GM19035 (cell line): ENCODE results near the gene ENPP4.
"Not testable (repeated sequence)": the region's sequence is repeated elsewhere in the genome, so short reads cannot be mapped to it uniquely, and the experiment has no call there.

Source experiments
- ATAC-seq: cut with Tn5 transposase; IDR thresholded peaks from one replicate; pipeline ENCODE4 v1.9.1; 2021; ENCODE audit not compliant: unreplicated experiment

The ENPP4 gene, protein sequence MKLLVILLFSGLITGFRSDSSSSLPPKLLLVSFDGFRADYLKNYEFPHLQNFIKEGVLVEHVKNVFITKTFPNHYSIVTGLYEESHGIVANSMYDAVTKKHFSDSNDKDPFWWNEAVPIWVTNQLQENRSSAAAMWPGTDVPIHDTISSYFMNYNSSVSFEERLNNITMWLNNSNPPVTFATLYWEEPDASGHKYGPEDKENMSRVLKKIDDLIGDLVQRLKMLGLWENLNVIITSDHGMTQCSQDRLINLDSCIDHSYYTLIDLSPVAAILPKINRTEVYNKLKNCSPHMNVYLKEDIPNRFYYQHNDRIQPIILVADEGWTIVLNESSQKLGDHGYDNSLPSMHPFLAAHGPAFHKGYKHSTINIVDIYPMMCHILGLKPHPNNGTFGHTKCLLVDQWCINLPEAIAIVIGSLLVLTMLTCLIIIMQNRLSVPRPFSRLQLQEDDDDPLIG

DNA sequence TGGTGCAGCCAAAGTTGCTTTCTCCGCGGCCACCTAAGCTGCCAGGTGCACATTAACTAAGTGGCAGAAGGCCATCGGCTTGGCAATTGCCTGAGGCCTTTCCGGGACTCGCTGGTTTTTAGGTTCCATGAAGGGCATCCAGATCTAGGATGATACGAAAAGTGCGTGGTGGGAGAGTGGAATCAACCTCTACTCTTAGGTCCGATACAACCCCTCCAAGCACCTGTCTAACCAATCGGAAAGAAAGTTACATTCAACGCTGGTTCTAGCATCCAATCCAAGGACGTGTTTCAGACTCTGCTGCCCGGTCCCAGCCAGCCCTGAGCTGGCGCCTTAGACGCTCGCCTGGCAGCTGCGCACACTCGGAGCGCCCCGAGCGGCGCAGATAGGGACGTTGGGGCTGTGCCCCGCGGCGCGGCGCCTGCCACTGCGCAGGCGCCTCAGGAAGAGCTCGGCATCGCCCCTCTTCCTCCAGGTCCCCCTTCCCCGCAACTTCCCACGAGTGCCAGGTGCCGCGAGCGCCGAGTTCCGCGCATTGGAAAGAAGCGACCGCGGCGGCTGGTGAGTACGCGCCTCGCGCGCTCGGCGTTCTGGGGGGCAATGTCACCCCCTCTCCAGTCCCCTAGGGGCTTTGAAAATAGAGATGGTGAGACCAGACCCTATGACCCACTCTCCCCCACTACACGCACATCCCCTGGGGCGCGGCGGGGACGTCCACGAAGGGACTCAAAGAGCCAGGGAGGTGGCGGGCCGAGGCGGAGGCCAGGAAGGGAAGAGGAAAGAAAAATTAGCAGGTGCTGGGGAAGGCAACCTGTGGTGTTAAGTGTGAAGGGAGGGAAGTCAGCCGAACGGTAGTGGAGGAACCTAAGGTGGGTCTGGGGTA, at the start of gene ENPP4:
Gene ENPP4, plus strand, starts transcription at position 361 of the 883 bp plus-strand sequence. CDS start 9,595 bp downstream, outside the sequence.
- peak; percentile 96 for ATAC-seq

DNA sequence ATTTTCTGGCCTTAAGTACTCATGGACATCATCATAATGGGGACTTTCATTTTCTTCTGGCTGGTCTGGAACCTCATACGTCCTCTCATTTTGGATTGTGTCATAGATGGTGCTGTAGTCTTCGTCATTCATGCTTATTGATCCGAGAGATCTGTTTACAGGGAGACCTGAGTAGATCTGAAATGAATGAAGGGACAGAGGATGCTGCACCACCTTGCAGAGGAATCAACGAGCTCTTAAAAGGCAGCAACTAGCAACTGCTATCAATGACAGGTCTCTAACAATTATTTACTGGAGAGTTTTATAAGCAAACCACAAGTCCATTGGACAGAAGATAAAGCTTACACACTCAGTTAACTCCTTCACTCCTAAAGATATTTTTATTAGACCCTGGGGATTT, 49.7 kb upstream of the ENPP4 start:
- ATAC-seq, result no peak

- not testable (repeated sequence) for ATAC-seq
Measured at GRCh38 chr6:46085688-46086087, 44.1 kb upstream of the ENPP4 start.

DNA sequence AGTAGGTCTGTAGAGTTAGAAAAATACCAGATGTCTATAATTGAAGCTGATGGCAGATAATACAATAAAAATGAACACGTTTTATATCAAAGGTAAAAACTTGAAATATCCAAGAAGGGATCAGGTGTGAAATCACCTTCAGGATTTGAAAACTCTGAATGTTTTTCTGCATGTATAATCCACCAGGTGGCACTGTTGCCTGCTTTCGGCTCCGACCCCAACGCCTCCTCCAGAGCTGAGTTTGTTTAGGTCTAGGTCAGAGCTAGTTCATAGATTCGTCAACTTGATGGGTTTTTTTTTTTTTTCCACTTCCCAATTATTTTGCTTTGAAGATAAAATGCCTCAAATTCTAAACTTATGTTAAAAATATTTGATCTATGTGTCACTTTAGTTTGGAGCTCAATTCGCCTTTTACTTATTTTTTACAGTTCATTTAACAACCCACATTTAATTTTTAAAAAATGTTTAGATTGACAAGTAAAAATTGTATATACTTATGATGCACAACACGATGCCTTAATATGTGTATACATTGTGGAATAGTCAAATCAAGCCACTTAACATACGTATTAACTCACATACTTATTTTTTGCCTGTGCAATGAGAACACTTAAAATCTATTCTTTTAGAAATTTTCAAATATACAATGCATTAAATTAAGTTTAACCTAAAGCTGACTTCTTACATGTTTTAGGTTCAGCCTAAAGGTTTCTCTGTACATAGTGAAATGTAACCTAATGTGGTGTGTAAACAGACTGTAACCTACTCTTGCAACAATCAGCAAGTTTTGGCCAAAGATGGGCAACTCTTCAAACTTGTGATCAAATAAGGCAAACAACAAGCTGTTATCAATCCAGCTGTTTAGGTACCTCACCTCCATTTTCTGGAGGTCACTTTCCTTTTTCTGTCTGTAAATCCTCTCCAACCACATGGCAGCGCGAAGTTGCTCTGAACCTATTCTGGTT, 39.4 kb upstream of the ENPP4 start:
- peak; percentile 64 for ATAC-seq

GRCh38 chr6:46091080-46091478, 38.7 kb upstream of the ENPP4 start:
- ATAC-seq, result no peak

DNA sequence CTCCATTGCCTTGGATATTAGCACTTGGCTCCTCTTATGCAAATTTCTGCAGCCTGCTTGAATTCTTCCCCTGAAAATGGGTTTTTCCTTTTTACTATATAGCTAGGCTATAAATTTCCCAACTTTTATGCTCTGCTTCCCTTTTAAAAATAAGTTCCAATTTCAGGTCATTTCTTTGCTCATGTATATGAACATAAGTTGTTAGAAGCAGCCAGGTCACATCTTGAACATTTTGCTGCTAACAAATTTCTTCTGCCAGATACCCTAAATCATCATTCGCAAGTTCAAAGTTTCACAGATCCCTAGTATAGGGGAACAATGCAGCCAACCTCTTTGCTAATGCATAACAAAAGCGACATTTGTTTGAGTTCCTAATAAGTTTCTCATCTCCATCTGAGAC, 34.5 kb upstream of the ENPP4 start:
- no peak for ATAC-seq

DNA sequence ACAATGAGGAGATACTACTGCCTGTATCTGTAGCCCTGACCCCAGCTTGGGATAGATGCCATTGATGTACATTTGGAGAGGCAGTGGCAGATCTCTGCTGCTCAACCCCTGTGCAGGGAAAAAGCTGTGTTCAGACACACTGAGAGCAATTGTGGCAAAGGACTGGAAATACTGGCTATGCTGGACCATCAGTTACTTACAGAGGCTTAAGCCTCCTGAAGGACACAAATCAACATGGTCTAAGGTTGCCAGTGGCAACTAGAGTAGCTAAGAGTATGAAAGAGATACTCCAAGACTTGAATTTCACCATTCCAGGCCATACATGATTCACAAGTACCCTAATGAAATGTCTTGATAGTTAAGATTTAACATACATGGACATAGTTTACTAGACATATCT, 32.4 kb upstream of the ENPP4 start:
- no peak for ATAC-seq

DNA sequence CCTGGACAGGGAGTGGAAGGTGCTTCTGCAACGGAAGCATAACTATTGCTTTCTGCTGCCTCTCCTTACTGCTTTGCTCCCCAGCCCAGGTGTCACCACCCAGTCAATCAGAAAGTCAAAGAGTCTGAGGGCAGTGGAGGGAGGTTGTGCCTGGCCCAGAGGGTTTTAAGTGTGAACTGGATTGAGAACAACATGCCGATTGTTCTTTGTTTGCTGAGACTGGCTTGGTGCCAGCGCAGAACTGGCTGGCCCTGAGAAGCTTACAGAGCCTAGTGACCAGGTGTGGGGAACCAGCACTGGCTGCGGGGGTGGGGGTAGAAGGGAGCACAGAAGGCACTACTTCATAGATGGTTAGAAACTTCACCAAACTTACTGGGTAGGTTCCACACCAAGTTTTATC, 31.1 kb upstream of the ENPP4 start:
- ATAC-seq, result no peak

GRCh38 chr6:46099952-46100351, 29.8 kb upstream of the ENPP4 start:
- no peak for ATAC-seq

- no peak for ATAC-seq
Measured at GRCh38 chr6:46102123-46102522, 27.7 kb upstream of the ENPP4 start.

- no peak for ATAC-seq
Measured at GRCh38 chr6:46103441-46104115, 26.2 kb upstream of the ENPP4 start.

DNA sequence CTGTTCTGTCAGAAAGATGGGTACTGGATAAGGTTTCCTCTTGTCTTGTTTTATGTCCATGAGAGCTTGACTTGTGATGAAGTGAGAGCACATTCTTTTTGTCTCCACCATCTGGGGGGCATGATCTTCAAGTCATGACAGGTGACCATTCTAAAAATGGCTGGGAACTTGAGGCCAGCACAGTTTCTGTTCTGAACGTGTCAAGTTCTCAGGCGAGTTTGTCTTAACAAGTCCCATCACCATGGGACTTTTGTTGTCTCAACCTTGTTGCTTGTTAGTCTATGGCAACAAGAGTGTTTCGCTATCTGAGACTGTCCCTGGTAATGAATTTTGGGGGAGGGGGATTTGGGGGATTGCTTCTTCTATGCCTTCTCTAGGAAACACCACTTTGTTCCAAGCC, 25.6 kb upstream of the ENPP4 start:
- peak; percentile 67 for ATAC-seq

DNA sequence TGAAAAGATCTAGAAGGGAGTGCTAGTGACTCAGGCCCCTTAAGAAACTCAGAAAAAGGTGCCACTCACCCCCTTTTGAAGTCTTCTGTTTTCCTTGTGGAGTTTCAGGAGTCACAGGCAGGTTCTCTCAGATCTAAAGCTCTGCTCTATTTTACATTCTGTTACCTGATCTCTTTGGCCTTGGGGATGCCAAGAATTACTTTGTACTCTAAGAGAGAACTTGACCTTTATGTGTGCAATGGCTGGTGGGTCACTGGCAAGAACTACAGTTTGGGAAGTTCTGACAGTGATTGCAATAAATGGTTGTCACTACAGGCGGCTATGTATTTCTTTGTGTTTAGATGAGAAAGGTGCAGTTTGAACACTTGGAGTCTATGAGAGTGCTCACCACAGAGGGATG, 24.2 kb upstream of the ENPP4 start:
- ATAC-seq, result no peak

DNA sequence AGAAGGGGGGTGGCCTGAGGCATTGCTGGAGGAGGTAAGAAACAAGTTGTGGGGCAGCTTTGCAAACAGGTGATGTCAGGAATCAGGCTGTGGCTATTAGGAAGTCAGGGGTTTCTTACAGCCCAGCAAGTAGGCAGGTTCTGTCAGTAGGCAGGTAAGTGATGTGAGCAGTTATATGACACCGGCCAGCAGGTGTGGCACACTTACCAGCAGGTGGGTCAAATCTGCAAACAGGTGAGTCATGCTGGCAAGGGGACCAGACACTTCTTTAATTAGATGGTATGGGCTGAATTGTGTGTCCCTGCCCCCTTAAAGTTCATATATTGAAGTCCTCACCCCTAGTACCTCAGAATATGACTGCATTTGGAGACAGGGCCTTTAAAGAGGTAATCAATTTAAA, 16.4 kb upstream of the ENPP4 start:
- ATAC-seq, result no peak

GRCh38 chr6:46115634-46116033, 14.2 kb upstream of the ENPP4 start:
- no peak for ATAC-seq

- ATAC-seq, result no peak
Measured at GRCh38 chr6:46116289-46116688, 13.5 kb upstream of the ENPP4 start.

DNA sequence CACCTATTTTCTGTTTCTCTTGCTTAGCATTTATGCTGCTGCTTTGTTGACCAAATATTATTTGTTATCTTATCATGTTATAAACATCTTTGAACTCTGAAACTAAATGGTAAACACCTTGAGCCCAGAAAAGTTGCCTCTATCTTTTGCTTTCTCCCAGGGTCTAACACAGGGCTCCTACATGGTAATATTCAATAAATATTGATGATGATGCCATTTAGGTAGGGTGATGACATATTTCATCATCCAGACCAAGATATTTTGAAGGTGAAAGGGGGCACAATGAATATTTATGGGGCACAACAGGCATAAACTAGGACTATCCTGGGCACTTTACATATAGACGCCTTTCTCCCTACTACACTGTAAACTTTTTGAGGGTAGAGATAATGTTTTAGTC, 11.6 kb upstream of the ENPP4 start:
- ATAC-seq, result no peak

DNA sequence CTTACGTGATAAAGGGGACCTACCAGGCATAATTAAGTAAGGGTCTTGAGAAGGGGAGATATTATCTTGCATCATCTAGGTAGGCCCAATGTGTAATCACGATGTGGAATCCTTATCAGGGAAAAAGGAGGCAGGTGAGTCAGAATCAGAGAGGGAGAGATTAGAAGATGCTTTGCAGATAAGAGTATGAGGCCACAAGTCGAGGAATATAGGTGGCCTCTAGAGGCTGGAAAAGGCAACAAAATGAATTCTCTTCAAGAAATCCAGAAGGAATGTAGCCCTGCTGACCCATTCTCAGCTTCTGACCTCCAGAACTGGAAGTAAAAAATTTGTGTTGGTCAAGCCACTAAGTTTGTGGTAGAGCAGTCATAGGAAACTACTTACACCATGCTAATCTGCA, 11.0 kb upstream of the ENPP4 start:
- ATAC-seq, result no peak

DNA sequence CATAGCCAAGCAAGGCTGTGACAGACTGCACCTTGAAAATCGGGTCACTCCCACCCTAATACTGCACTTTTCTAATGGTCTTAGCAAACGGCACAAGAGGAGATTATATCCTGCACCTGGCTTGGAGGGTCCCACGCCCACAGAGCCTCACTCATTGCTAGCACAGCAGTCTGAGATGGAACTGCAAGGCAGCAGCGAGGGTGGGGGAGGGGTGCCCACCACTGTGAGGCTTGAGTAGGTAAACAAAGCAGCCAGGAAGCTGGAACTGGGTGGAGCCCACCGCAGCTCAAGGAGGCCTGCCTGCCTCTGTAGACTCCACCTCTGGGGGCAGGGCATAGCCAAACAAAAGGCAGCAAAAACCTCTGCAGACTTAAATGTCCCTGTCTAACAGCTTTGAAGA, 10.1 kb upstream of the ENPP4 start:
- not testable (repeated sequence) for ATAC-seq

DNA sequence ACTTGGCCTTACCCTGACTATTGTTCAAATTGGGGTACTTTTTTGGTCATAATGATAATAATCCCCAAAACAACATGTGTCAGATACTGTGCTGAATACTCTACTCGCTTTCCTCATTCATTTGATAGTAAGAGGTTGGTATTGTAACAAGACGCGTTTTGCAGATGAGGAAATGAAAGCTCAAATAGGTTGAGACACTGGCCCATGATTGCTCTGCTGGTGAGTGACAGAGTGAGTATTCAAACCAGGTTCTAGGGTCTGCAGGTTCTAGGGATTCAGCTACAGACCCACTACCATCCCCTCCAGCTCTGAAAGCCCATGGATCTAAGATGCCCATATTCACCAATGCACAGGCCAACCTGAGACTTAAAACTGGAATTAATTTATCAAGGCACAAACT, 1.3 kb upstream of the ENPP4 start:
- peak; percentile 28 for ATAC-seq
